ENCODE measurements around the gene PDE4D.

The PDE4D gene

DNA sequence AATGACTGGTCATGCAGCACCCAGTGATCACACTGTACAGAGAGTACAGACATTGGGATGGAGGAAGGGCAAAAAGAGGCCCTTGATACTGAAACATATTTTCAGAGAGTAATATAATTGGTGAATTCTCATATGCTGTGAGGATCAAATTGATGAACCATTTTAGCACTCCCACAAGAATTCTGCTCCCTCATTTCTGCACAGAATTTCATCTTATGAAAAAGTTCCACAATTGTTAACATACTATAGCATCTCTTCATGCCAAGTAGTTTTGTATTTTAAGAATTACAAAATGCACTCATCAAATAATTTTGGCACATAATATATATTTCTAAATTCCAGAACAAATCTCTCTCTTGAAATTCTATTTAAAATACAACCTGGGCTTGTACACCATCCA is 351.2 kb downstream of the PDE4D start:
- DNase-seq: no peak

DNA sequence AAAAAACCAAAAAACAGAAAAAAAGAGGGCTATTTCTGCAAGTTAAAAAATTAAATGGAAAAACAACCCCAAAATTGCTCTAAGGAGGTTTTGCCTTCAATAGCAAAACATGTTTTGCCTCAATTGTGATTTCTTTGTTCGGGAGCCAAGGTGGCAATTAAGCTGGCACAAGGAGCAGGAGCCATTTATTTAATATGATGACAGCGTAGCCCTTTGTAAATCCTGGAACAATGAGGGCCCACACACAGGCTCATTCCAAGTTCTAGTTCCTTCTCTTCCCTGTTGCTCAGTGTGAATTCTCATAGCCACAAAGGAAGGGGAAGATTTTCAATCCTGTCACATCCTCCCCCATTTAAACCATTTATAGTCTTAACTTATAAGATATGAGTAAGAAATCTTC is 353.2 kb downstream of the PDE4D start:
- no peak for DNase-seq

DNA sequence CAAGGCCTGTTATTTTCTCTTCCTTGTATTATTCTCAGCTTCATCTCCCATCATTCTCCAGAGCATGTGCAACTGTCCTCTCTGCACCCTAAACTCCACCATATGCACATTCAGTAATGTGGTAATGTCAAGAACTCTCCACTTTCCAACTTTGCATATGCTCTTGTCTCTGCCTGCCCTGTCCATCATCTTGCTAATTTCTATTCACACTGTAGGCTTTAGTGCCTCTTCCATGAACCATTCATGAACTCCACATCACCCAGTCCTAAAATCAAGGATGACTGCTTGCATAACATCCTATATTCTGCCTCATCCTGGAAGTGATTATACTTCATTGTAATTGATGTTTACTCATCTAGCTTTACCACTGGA is 354.8 kb downstream of the PDE4D start:
- no peak for DNase-seq

DNA sequence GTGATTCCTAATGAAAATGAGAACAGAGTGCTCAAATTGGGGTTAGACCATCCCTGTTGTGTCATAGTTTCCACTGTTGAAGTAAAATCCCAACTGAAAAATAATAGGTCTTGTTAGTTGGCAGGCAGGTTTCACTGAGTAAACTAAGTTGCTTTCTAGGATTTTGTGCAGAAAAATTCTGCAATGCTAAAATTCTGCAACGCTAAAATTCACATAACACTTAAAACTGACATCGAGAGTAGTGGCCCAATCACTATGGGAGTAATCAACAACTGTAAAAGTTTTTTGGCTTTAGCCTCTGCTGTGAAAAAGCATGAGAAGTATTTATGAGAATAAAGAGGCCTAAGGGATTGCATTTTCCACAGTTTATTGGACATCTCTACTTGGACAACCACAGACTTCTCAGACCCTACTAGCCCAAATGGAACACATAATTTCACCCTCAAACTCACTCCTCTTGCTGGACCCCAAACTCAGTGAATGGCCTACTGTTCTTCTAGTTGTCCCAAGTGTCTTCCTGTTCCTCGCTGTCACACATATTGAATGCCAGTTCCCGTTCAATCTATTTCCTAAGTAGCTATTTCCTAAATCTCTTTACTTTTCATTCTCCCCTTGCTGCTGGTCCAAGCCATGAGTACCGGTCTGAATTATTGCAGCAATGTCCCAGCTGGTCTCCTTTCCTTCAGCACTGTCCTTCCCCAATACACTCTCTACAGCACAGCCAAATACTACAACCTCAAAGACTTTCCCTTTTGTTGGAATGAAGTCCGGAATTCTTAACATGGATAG is 355.4 kb downstream of the PDE4D start:
- no peak for DNase-seq

DNA sequence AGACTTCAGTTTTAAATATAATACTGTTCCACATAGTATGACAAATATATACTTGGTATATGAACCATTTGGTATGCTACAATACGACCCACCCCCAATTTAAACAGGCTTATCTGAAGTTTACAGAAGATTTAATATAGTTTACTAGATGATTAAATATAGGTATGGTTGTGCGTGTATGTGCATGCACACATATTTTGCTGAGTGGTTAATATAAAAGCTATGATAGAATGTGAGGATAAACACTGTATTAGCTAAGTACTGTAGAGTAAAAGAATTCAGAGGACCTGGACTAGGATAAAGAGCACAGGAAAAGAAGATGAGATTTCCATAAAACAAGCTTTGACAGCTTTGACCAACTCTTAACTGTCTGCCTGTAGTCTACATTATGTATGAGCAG is 356.7 kb downstream of the PDE4D start:
- DNase-seq: no peak

DNA sequence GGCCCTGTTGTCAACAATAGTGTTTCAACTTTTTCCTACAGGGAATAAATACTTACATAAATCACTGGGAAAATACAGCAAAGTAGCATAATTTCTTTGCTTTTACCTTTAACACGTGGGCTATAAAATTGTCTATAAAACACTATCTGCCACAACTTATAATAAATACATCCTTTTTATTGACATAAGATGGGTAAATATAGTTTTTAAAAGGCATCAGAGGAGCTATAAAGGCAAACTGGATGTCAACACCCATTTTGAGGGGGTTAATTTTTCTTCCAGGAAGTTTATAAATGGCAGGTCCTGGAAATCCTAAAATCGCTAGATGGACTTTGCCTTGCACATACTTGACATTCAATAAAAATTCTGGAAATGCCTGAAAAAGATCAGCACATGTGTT is 358.0 kb downstream of the PDE4D start:
- DNase-seq: no peak

DNA sequence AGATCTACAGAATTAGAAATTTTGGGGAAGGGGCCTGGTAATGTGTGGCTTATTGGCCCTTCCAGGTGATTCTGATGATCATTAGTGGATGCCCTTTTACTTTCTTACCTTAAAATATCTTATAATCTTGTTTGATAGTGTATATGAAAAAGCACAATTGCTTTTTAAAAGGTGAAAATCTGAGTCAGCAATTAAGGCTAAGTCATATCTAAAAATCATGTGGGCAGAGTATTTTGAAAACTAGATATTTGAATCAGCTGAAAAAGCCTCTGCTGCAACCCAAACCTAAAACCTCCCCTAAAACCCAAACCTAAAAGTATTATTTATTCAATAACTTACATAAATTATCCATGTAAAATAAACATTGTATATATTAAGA is 359.8 kb downstream of the PDE4D start:
- no peak for DNase-seq

DNA sequence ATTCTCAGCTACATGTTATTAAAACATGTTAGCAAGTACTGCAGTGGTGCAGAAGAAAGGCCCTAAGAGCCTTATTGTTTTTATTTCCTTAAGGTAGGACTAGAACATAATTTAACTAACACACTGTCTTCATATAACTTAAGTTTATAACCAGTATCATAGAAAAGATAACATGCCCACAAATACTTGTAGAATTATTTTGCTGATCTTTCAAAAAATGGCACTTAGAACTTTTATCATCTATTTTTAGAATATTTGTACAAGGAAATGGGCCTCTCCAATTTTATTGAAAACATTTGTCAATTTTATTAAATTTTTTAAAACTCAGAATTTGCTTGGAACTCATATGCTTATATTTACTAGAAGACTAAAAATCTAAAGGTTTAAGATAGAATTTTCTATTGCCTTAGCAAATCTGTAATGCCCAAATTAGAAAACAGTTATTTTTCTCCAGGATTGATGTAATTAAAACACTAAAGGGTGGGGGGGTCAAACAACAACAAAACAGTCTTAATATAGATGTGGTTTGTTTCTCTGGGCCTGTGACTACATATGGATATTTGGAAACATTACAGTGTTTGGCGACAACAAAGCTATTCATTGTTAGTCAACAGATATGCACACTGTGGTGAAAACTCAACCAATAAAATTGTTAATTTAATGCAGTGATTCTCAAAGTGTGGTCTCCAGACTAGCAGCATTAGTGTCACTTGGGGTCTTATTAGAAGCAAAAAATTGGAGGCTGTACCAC is 360.4 kb downstream of the PDE4D start:
- DNase-seq: no peak

DNA sequence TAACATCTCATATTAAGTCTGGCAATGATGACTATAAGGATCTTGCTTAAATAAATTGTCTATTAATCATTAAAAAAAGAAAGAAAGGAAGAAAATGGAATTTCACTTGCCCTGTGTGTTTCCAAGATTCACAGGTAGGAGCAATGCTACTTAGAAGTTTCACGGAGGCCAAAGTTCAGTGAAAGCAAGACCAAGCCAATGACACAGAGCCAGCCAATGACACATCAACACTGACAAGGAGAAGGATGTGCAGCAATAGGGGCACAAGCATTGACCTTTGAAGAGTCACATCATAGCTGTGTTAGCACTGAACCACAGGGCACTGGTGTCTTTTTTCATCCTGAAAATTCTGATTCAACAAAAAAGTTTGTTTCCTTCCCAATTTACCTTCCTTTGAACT is 364.3 kb downstream of the PDE4D start:
- no peak for DNase-seq

DNA sequence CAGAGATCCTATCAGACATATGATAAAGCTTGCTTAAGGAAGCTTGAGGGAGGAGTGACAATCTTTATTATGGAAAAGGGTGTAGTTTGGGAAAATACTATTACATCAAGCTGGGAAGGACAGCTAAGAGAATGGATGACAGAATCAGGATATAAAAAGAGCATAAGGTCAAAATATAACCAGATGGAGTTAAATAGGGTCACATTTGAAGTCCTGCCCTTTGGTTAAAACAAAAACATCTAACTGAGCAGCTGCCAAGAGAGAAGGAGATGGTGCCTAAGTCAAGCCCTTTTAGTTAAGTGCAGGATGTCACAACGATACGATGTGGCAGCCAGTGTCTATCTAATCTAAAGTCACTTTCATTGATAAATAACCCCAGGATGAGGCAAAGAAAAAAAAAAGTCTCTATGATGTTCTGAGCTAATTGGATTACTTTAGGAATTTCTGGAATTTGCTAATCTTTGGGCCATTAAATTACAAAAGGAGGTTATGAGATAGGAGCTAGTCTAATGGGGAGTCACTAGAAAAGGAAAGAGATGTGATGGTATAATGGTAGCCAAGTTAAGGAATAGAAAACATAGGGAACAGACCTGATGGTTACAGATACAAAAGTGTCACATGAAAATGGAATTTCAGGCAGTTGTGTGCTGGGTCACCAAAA is 365.2 kb downstream of the PDE4D start:
- DNase-seq: no peak

DNA sequence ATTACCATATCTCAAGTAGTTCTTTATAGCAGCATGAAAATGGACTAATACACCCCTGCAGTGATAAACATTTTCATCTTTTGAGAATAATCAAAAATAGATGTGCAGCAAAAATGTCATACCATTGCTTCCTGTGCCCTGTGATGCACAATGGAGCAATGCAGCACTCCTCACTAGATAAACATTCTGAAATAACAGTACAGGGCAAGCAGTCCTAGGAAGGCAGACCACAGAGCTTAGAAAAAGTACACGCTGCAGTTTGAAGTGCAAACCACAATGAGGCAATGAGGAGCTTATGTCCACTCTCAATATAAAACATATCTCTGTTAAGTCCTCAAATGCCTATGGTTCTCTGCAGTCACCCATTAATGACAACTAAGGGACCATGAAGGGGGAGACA is 367.6 kb downstream of the PDE4D start:
- DNase-seq: no peak

DNA sequence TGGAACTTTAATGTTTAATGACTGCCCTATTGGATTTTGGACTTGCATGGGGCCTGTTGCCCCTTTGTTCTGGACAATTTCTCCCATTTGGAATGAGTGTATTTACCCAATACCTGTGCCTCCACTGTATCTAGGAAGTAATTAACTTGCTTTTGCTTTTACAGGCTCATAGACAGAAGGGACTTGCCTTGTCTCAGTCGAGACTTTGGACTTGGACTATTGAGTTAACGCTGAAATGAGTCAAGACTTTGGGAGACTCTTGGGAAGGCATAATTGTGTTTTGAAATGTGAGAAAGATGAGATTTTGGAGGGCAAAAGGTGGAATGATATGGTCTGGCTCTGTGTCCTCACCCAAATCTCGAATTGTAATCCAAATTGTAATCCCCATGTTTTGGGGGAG is 368.2 kb downstream of the PDE4D start:
- no peak for DNase-seq

DNA sequence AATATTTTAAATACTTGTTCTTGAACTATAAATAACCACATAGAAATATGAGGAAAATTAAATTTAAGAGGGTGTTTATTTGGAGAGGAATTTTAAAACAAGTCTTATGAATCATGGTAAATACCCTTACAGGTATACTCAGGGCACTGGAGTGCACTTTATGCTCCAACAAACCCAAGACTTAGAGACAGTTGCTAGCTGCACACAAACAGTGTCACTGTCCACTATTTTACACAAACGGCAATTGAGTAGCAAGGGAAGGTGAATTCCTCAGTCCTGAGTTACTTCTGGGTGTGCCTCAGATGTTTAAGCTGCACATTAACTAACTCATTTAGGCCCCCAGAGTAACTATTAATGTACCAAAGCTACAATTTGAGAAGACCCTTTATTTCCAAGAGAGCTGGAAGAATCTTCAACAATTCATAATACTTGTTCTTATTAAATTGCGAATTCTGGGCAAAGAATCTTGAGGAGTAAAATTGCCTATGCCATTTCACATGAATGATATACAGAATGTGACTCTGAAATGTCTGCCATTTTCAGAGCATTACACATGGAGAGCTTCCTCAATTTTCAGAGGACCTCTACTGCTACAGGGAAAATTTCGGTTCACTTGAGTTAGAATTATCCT is 371.2 kb downstream of the PDE4D start:
- no peak for DNase-seq

DNA sequence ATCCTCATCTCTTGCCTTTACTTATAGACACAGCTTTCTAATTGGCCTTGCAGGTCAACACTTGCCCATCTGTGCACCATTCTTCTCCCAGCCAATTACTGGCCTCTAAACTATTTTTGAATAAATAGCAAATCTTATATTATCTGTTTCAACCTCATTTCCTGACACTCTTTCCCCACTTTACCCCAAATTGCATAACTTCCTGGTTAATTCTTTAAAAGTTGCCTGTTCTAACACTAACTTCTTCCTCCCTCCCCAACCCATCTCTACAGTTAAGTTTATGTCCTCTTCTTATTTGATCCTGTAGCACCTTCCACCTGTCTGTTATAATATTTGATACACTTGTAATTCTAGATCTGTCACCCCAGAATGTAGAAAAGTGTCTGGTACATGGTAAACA is 372.1 kb downstream of the PDE4D start:
- no peak for DNase-seq

DNA sequence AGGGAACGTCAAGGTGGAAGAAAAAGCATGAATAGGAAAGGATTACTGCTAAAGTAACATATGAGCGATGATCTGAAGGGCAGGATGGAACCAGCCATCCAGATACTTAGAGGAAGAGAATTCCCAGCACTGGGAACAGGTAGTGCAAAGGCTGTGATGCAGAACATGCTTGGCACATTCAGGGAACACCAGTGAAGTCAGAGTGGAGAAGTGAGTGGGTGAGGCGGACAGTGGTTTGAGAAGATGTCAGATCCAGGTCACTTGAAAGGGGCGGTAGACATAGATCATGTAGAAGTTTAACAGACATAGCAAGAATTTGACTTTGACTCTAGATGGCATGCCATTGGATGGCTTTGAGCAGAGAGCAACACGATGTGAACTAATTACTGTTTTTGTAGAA is 374.2 kb downstream of the PDE4D start:
- DNase-seq: no peak

DNA sequence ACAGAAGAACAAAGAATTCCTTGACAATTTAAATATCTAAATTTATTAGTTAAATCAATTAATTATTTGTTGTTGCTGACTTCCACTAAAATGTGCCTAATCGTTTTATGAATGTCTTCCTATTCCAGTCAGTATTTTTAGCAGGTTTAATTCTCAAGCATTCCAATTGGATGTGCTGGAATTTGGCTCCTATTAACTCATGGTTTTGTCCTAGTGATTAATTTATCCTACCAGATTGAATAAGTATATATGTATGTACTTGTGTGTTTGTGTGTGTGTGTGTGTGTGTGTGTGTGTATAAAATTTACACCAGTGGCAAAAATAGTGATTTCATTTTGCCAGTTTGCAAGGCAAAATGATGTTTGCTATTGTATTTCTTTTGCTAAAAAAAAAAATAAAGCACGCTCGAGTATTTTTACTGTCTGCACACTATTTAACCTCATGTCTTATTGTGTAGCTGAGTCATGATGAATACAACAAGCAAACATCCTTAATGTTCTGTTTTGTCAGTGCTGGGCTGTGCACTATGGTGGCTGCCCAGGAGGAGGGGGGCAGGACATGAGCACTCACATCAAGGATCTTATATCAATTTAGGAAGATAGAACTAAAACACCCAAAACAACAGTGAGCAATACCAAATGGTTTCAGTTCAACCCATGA is 375.5 kb downstream of the PDE4D start:
- no peak for DNase-seq

DNA sequence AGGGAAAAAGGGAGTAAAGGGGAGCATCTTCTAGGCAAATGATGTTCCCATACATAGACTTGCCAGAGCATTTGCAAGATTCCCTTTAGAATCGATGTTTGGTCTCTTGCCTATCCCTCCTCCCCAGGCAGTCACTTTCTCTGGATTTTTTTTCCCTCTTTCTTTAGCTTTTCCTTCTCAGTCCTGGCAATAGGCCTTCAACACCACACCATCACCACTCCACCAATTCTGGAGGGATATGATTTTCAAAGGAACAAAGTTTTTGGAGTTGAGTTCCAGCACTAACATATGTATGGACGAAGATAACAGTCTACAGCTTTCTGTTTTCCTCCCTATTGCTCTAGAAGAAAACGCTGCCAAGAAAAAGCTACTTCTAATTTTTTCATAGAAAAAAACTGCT is 377.4 kb downstream of the PDE4D start:
- no peak for DNase-seq

DNA sequence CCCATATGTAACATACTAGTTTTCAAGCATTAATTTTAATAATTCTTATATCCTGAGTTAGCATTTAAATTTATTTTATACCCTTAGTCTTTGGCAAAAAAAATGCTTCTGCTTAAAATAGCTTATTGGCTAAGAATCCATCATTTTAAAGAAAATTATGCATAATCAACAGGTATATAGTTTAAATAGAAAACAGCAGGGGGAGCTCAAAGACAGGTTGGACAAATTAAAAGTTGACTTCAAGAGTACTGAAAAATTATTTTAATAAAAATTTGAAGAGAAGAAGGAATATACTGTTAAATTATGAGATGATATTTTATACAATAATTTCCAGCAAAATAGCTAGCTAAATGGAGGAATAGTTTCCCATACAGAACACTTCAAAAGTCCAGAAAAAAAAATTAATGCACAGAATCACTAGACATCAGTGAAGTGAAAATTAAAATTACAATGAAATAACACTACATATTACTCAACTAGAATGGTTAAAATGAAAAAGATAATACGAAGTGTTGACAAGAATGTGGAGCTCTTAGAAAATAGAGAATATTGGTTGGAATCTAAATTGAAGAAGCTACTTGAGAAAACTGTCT is 387.1 kb downstream of the PDE4D start:
- DNase-seq: no peak

DNA sequence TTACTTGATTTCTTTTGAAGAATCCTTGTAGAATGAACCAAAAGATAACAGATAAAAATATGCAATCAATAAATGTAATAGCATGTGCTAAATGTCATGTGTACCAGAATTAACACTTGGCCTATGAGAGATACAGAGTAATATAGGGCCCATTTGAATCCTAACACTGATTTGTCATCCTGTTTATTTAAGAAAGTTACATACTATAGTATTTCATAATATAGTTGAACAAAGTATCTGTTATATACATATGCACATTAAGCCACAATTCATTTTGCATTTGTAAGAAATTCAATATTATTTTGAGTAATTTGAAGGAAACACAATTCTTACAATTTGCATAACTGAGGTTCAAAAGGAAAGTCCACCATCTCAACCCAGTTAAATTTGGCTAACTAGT is 389.5 kb downstream of the PDE4D start:
- no peak for DNase-seq

DNA sequence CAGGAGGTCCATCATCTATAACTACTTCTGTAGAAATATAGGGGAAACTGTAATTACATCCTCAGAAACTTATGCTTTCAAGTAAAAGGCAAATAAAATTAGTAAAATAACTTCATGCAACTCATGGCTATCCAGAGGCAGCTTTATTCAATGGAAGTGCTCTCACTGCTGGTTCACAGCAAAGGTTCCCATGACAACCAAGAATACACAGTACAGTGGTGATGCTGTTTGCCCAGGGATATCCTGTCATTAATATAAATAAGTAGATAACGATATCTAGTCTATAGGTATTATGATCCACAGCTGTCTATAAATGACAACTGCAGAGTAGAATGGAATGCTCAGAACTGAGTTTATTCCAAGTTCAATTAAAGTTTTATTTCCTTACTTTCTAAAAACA is 390.3 kb downstream of the PDE4D start:
- DNase-seq: no peak

DNA sequence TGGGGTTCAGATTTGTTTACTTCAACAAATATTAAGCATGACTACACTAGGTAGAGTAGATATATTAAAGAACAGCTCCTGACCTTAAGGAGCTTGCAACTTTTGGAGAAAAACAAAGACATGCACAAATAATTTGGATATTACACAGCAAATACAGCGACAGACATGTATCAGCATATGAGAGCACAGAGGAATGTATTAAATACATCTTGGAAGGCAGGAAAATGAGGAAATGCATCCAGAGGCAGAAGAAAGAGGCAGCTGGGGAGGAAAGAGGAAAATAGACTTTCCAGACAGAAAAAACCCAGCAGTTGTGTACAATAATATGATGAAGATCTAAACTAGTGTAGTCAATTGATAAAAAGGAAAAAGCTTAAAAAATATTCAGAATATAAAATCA is 392.2 kb downstream of the PDE4D start:
- no peak for DNase-seq

DNA sequence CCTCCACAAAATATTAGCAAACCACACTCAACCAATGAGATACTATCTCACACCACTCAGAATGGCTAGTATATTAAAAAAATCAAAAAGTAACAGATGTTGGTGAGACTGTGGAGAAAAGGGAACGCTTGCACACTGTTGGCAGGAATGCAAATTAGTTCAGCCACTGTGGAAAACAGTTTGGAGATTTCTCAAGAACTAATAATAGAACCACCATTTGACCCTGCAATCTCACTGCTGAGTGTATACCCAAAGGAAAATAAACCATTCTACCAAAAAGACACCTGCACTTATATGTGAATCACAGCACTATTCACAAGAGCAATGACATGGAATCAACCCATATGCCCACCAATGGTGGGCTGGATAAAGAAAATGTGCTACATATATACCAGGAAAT is 393.5 kb downstream of the PDE4D start:
- DNase-seq: no peak

DNA sequence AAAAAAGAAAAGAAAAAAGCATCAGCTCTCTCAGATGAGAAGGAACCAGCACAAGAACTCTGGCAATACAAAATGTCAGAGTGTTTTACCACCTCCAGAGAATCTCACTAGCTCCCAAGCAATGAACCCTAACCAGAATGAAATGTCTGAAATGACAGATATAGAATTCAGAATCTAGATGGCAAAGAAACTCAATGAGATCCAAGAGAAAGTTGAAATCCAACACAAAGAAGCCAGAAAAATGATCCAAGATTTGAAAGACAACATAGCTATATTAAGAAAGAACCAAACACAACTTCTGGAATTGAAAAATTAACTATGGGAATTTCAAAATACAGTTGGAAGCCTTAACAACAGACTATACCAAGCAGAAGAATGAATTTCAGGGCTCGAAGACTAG is 396.3 kb downstream of the PDE4D start:
- DNase-seq: no peak

All from activated gamma-delta T cell treated with Interleukin-2 at 50 U/mL for 16 hours (primary cell).